T1000 (cell line): ENCODE results near the gene DHRS3.

Experiments
- DNase-seq: peaks from one replicate; lab custom pipeline; 2025; ENCODE audit warnings: mixed read lengths; lab: John Stamatoyannopoulos, UW

DHRS3 gene

GRCh38 chr1:12616709-12617373, 1.2 kb downstream of the DHRS3 start:
- no peak for DNase-seq

GRCh38 chr1:12615865-12616708, 1.9 kb downstream of the DHRS3 start:
- DNase-seq, result peak; percentile 38

GRCh38 chr1:12615159-12615864, 2.7 kb downstream of the DHRS3 start:
- no peak for DNase-seq

- DNase-seq, result no peak
Observed at GRCh38 chr1:12614402-12615158, 3.4 kb downstream of the DHRS3 start.

- DNase-seq, result no peak
Observed at GRCh38 chr1:12613180-12613579, 4.8 kb downstream of the DHRS3 start.

- no peak for DNase-seq
Observed at GRCh38 chr1:12610941-12611340, 7.1 kb downstream of the DHRS3 start.

GRCh38 chr1:12610305-12610935, 7.6 kb downstream of the DHRS3 start:
- no peak for DNase-seq

- no peak for DNase-seq
Observed at GRCh38 chr1:12609469-12610003, 8.5 kb downstream of the DHRS3 start.

- no peak for DNase-seq
Observed at GRCh38 chr1:12608311-12608957, 9.6 kb downstream of the DHRS3 start.

- no peak for DNase-seq
Observed at GRCh38 chr1:12607263-12607662, 10.7 kb downstream of the DHRS3 start.

GRCh38 chr1:12604986-12605385, 13.0 kb downstream of the DHRS3 start:
- DNase-seq, result no peak

GRCh38 chr1:12604114-12604874, 13.7 kb downstream of the DHRS3 start:
- peak; percentile 58 for DNase-seq

- no peak for DNase-seq
Observed at GRCh38 chr1:12603224-12603623, 14.8 kb downstream of the DHRS3 start.

- no peak for DNase-seq
Observed at GRCh38 chr1:12602659-12603024, 15.4 kb downstream of the DHRS3 start.

- peak; percentile 88 for DNase-seq
Observed at GRCh38 chr1:12601700-12602658, 16.0 kb downstream of the DHRS3 start.

- peak; percentile 17 for DNase-seq
Observed at GRCh38 chr1:12600880-12601633, 17.0 kb downstream of the DHRS3 start.

GRCh38 chr1:12600335-12600734, 17.7 kb downstream of the DHRS3 start:
- DNase-seq, result no peak

- DNase-seq, result no peak
Observed at GRCh38 chr1:12599657-12600056, 18.4 kb downstream of the DHRS3 start.
